GM21367 (cell line): Measurements from ENCODE around the gene ROMO1.
"Not testable (repeated sequence)": the region's sequence is repeated elsewhere in the genome, so short reads cannot be mapped to it uniquely, and the experiment has no call there.

Source experiments
- ATAC-seq: cut with Tn5 transposase; IDR thresholded peaks from one replicate; pipeline ENCODE4 v1.9.1; 2021; ENCODE audit not compliant: unreplicated experiment

Gene ROMO1

GRCh38 chr20:35710039-35710438, 10.8 kb downstream of the ROMO1 start:
- no peak for ATAC-seq

DNA sequence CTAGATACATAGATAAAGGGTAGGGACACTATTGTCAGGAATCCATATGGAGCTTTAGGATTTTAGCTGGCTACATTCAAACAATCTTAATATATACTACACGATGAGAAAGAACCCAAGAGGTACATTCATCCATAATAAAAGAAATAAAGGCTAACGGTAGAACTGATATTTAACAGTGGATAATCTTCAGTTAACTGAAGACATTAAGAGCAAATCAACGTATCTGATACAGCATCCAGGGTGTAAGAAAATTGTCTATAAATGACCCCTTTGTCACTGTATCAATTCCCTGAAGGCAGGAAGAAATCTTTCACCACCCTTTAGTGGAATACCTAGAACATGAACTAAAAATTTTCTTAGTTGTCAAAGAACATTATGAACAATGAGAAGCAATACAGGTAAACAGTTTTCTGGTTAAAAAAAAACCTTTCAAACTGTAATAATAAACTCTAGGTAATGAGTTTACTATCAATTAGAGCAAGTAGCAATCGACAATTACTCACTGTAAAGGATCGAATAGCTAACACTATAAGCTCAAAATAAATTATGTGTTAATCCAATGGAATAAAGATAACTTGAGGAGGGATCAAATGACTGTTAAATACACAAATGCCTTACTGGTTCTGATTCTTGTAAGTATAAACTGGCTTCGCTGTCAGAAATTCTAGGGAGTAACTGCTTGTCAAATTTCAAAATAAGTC, 11.8 kb downstream of the ROMO1 start:
- ATAC-seq, result no peak

- ATAC-seq, result no peak
Measured at GRCh38 chr20:35711588-35712209, 12.5 kb downstream of the ROMO1 start.

DNA sequence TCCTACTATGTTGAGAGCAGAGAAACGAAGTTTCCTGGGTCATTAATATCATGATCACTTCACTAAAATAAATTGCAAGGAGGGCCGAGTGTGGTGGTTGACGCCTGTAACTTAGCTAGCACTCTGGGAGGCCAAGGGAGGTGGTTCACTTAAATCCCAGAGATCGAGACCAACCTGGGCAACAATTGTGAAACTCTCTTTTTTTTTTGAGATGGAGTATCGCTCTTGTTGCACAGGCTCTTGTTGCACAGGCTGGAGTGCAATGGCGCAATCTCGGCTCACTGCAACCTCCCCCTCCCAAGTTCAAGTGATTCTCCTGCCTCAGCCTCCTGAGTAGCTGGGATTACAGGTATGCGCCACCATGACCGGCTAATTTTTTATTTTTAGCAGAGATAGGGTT, 13.9 kb downstream of the ROMO1 start:
- not testable (repeated sequence) for ATAC-seq

- no peak for ATAC-seq
Measured at GRCh38 chr20:35714127-35714526, 14.9 kb downstream of the ROMO1 start.

DNA sequence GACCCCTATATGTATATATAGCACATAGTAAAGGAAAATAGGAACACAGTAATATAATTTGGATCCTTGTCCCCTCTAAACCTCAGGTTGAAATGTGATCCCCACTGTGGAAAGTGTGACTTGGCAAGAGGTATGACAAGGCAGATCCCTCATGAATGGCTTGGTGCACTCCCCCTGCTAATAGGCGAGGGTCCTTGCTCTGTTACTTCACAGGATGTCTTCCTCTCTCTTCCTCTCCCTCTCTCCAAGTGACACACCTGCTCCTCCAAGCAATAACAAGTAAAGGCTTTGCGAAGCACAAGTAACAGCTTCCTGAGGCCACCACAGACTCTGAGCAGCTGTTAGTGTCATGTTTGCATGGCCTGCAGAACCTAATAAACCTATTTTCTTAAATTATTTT, 16.4 kb downstream of the ROMO1 start:
- no peak for ATAC-seq

DNA sequence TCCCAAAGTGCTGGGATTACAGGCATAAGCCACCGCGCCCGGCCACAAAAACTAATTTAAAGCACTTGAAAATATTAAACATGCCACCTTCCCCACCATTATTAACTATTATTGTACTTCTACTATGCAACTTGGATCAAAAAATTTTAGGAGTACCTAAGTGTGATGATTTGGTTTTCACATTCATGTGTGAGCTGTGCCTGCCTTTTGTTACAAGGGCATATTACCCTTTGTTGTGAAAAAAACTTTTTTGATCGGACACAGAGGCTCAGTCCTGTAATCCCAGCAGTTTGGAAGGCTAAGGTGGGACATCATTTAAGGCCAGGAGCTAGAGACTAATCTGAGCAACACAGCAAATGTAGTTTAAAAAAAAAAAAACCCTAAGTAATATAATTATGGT, 17.1 kb downstream of the ROMO1 start:
- ATAC-seq, result no peak

DNA sequence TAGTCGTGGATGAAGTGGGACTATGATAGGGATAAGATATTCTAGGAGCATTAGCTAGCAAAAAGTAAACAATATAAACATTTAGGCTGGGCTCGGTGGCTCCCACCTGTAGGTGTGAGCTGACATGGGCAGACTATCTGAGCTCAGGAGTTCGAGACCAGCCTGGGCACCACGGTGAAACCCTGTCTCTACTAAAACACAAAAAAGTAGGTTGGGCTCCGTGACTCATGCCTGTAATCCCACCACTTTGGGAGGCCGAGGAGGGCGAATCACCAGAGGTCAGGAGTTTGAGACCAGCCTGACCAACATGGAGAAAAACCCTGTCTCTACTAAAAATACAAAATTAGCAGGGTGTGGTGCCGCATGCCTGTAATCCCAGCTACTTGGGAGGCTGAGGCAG, 19.1 kb downstream of the ROMO1 start:
- ATAC-seq, result not testable (repeated sequence)

- ATAC-seq, result no peak
Measured at GRCh38 chr20:35718972-35719635, 19.9 kb downstream of the ROMO1 start.

DNA sequence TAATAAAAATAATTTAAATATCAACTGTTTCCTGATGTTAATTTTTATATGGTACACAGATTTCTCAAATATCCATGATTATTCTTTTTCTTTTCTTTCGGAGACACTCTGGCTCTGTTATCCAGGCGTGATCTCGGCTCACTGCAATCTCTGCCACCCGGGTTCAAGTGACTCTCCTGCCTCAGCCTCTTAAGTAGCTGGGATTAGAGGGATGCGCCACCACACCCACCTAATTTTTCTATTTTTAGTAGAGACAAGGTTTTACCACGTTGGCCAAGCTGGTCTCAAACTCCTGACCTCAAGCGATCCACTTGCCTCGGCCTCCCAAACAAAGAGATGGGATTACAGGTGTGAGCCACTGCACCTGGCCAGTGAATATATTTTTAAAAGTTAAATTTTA, 20.5 kb downstream of the ROMO1 start:
- no peak for ATAC-seq

DNA sequence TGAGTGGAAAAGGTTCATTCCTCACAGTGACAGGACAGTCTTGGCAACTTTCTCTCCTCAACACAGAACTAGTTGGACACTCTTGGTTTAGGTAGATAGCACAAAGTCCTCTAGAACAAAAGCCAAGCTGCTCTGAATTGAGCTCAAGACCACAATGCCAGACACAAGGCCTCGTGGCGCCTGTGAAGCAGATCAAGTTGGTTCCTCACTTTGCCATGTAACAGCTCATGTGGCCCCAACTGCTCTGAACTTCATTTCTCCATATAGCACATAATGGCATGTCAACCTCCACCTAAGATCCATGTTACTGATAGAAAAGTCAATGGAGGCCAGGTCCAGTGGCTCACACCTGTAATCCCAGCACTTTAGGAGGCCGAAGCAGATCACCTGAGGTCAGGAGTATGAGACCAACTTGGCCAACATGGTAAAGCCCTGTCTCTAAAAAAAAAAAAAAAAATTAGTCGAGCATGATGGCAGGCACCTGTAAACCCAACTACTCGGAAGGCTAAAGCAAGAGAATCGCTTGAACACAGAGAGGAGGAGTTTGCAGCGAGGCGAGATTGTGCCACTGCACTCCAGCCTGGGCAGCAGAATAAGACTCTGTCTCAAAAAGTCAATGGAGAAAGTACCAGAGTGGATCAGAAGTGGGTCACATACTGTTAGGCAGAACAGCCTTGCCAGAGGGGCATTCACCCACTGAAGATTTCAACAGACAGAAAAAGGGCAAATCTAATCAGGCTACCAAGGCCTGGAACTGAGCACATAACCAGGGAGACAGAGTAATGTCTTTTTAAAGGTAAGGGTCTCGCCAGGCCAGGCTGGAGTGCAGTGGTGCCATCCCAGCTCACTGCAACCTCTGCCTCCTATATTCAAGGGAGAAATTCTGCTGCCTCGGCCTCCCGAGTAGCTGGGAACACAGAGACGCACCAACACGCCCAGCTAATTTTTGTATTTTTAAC, 21.2 kb downstream of the ROMO1 start:
- ATAC-seq, result no peak

GRCh38 chr20:35721219-35721618, 22.0 kb downstream of the ROMO1 start:
- ATAC-seq, result no peak

GRCh38 chr20:35721621-35722020, 22.4 kb downstream of the ROMO1 start:
- ATAC-seq, result no peak

GRCh38 chr20:35723275-35723639, 24.1 kb downstream of the ROMO1 start:
- ATAC-seq, result not testable (repeated sequence)

GRCh38 chr20:35723652-35724320, 24.6 kb downstream of the ROMO1 start:
- not testable (repeated sequence) for ATAC-seq

DNA sequence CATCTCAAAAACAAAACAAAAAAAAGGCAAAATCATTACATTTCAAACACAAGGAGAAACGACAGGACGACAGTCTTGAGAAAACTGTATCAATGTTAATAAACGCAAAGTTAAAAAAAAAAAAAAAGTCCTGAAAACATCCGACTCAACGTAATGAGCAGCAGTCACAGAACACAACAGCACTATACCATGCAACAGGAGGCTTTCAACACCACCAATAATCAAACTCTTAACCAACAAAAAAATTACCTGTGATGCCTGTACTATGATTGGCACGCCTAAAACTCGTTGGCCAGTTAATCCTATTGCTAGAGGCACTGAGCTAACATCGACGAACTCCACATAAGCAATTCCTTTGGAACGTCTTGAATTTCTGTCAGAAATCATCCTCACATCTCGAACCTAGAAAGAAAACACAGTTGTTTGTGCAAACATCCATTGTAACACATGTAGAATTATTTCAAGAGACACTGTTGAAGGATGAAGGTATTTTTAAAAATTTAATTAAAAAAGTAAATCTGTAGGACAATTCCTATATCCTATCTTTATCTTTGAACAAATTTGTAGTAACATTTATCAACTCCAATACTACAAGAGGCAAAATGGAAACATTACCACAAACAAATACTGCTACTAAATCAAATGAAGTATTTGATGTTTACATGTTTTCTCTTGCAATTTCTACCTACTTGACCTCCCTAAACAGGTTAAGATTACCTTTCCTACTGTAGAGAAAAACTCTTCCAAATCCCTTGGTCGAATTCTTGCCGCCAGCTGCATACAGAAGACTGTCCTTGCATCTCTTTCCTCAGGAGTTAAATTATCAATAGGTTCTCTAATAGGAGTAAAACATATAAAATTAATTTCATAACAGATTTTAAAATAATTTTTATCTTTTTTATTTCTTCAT, 25.4 kb downstream of the ROMO1 start:
- ATAC-seq, result no peak

GRCh38 chr20:35726842-35727711, 27.9 kb downstream of the ROMO1 start:
- no peak for ATAC-seq

GRCh38 chr20:35729283-35729807, 30.1 kb downstream of the ROMO1 start:
- ATAC-seq, result no peak
